Spleen (tissue), 7 donors: Measurements from ENCODE around the gene PPARGC1A.

Experiments used
- POLR2A ChIP-seq, 3 donors: fragments of 450-650 bp; IDR thresholded peaks; one replicate each; pipeline ENCODE4 v1.5.1; 2017; ENCODE audit warnings: antibody characterized with exemption in 3 of 3, mild to moderate bottlenecking in 1 of 3
- POLR2AphosphoS5 ChIP-seq, 3 donors: sonication (generic); formaldehyde crosslinking; IDR thresholded peaks; one replicate each; pipeline ENCODE4 v1.5.1; 2017; ENCODE audit warnings: antibody characterized with exemption in 3 of 3
- TF ChIP-seq, protein P1 (sequence below), 11 experiments: fragments of 200-600 bp in 7 of 11; fragments of 450-650 bp in 4 of 11; sonication (generic) in 4 of 11; IDR thresholded peaks in 8 of 11; conservative IDR thresholded peaks in 3 of 11; 1 replicate in 7 of 11; 2 replicates in 4 of 11; pipeline versions ENCODE4 v1.4.0 to v1.8.0; 2016 to 2021; ENCODE audit warnings: antibody characterized with exemption in 11 of 11, inconsistent platforms in 4 of 11, mild to moderate bottlenecking in 1 of 11
- donor health status: DM: no; HTN: no; CAD: no; lungs with moderate emphysema.
- donor health status: DM: no; HTN: no; CAD: no.
- donor health status: DM: no; HTN: no; CAD: no.

DNA sequence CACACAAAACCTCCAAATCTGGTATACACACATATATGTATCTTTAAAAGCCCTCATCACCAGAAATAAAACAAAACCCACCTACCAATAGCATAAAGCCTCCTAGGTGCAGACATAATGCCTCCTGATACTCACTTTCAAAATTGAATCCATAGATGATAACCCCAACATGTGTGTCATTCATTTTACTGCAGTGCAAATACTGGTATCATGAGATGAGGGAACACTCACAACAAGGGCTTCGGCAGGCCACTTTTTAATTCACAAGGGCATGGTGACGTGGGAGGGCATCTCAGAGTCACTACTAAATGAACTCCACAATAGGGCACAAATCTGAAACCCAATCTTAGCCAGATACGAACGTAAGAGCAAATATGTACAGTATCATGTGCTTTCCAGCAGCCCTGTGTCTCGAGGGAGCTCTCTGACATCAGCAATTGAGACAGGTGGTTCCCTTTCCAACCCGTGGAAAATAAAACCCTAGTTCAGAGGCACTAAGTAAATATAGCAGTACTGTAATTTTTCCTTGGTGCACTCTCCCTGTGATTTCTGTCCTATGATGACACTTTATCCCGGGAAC, 14.1 kb upstream of the PPARGC1A start:
- no peak for TF ChIP-seq POLR2A (IDR thresholded peaks at IDR 0.05)
- TF ChIP-seq, protein P1, sequence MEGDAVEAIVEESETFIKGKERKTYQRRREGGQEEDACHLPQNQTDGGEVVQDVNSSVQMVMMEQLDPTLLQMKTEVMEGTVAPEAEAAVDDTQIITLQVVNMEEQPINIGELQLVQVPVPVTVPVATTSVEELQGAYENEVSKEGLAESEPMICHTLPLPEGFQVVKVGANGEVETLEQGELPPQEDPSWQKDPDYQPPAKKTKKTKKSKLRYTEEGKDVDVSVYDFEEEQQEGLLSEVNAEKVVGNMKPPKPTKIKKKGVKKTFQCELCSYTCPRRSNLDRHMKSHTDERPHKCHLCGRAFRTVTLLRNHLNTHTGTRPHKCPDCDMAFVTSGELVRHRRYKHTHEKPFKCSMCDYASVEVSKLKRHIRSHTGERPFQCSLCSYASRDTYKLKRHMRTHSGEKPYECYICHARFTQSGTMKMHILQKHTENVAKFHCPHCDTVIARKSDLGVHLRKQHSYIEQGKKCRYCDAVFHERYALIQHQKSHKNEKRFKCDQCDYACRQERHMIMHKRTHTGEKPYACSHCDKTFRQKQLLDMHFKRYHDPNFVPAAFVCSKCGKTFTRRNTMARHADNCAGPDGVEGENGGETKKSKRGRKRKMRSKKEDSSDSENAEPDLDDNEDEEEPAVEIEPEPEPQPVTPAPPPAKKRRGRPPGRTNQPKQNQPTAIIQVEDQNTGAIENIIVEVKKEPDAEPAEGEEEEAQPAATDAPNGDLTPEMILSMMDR (IDR thresholded peaks at IDR 0.05 in 8 of 11, conservative IDR thresholded peaks at IDR 0.05 in 3 of 11), result no peak
- TF ChIP-seq POLR2AphosphoS5 (IDR thresholded peaks at IDR 0.05), result no peak
